Coronary artery (tissue), 2 donors: Measurements from ENCODE around the gene ANO9.

Source experiments
- DNase-seq: peaks from one replicate; pipeline ENCODE4 v3.0.0-alpha.2; 2017; ENCODE audit warnings: low spot score
- H3K27ac ChIP-seq, 2 donors: fragments of 200-600 bp; sonication (generic); one replicate each; pipeline ENCODE4 v1.5.1; 2016 to 2019
- H3K4me3 ChIP-seq: fragments of 200-600 bp; sonication (generic); 2 replicates; pipeline ENCODE4 v1.5.1; 2016; ENCODE audit warnings: mild to moderate bottlenecking, moderate library complexity
- CTCF ChIP-seq: fragments of 200-600 bp; sonication (generic); IDR thresholded peaks from one replicate; pipeline ENCODE4 v1.5.1; 2019; ENCODE audit warnings: antibody characterized with exemption

ANO9 gene

DNA sequence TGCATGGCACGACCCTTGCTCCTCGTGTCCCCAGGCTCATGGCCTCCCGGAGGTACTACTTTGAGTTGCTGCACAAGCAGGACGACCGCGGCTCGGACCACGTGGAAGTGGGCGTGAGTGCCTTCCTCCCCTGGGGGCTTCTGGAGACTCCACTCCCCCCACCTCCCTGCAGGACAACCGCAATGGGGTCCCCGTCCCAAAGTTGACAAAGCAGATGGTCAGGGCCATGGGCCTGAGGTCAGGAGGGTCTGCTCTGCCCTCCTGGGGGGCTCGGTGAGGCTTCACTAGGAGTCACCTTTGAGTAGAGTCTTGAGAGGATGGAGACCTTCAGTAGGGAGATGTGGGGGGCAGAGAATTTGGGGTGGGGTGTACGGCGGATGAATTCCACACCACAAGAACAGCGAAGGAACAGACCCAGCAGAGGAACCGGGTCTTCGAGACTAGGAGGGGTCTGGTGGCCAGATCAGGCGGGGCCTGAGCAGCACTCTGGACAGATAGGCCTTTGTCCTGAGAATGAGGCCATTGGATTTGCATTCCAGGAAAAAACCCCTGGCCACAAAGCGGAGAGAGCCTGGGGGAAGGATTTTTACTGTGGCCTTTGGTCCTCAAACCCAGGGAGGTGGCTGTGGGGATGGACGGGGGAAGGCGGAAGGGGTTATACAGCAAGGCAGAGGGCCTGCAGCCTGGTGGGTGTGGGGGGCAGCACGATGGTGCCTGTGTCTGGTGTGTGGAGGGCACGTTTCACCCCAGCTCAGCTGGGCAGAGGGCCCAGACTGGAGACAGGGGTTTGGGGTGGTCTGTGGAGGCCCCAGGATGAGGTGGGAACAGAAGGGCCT is 67.9 kb downstream of the ANO9 start:
- no peak for DNase-seq
- no peak for TF ChIP-seq CTCF
- no peak overlapping the region for H3K4me3 ChIP-seq
- H3K27ac ChIP-seq: peak overlapping the region in 1 of 2 donors; percentile 16

DNA sequence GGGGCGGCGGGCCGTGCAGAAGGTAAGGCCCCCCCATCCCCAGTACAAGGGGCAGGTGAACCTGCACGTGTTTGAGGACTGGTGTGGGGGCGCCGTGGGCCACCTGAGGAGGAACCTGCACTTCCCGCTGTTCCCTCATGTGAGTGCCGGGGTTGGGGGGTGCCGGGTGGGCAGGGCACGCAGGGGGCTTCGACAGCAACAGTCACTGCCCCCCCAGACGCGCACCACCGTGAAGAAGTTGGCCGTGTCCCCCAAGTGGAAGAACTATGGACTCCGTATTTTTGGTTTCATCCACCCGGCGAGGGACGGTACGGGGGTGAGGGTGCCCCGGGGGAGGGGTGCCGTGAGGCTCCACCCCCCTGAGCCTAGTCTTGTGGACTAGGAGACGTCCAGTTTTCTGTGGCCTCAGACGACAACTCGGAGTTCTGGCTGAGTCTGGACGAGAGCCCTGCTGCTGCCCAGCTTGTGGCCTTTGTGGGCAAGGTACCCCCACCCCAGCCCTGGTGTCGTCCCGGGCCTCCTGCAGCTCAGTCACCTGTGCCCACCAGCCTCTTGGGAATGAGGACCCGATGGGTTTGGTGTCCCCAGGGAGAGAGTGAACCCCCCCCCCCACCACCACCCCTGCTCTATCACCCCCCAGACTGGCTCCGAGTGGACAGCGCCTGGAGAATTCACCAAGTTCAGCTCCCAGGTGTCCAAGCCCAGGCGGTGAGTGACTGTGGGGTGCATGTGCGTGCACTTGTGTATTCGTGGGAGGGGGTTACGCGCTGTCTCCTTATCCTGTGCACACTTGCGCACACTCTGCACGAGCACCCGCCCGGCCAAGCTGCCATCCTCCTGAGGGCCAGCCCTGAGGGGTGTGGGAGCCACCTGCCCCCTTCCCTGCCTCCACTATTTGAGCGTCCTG is 68.7 kb downstream of the ANO9 start:
- Histone ChIP-seq H3K27ac (no peak overlapping the region), H3K4me3 (no peak overlapping the region)
- DNase-seq: no peak
- TF ChIP-seq CTCF: no peak

DNA sequence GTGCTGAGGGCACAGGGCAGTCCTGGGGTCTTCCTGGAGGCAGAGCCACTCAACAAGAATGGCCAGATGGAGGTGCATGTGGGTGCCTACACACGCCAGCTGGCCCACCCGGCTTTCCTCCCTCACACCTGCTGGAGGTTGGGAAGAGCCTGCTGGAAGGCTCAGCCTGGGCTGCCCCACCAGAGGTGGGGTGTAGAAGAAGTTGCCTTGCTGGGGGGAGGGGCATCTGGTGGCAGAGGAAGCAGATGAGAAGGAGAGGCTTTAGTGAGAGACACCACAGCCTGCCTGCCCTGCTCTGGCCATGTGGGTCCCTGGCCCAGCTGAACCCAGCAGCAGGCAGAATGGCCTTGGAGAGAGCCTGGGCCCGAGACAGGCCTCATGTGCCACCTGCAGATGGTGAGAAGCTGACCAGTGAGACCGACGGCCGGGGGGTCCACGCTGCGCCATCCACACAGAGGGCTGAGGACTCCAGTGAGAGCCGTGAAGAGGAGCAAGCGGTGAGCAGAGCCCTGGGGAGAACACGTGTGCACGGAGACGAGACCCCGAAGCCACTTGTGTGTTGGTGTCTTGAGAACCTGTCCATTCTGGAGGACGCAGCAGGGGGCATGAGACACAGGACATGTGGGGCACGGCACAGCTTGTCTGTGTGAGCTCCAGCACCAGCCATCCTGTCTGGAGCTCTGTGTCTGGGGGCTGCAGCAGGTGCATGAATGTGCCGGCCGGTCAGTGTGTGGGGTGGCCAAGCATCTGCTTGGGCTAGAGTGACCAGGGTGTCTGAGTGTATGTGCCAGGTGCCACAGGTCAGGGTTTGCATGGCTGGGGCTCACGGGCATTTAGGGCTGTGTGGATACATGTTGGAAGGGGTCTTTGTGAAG is 69.9 kb downstream of the ANO9 start:
- DNase-seq: no peak
- no peak for TF ChIP-seq CTCF
- no peak overlapping the region for H3K27ac ChIP-seq
- H3K4me3 ChIP-seq: no peak overlapping the region

DNA sequence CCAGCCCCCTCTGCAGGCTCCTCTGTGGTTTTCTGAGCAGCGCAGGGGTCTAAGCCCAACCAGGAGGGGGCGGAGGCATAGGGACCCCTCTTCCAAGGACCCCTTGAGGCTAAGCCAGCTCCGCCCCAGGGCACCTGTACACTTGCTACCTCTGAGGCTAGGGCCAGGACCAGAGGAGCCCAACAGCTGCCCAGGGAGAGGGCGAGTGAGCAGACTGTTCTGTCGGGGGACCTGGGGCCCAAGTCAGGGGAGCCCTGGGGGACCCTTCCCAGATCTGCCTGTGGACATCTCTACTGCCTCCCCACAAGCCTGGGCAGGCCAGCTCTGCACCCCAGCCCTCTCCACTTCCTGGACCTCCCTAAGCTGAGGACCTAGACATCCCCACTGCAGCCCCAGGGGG is 70.8 kb downstream of the ANO9 start:
- TF ChIP-seq CTCF: no peak
- H3K4me3 ChIP-seq: no peak overlapping the region
- DNase-seq: no peak
- H3K27ac ChIP-seq: no peak overlapping the region

DNA sequence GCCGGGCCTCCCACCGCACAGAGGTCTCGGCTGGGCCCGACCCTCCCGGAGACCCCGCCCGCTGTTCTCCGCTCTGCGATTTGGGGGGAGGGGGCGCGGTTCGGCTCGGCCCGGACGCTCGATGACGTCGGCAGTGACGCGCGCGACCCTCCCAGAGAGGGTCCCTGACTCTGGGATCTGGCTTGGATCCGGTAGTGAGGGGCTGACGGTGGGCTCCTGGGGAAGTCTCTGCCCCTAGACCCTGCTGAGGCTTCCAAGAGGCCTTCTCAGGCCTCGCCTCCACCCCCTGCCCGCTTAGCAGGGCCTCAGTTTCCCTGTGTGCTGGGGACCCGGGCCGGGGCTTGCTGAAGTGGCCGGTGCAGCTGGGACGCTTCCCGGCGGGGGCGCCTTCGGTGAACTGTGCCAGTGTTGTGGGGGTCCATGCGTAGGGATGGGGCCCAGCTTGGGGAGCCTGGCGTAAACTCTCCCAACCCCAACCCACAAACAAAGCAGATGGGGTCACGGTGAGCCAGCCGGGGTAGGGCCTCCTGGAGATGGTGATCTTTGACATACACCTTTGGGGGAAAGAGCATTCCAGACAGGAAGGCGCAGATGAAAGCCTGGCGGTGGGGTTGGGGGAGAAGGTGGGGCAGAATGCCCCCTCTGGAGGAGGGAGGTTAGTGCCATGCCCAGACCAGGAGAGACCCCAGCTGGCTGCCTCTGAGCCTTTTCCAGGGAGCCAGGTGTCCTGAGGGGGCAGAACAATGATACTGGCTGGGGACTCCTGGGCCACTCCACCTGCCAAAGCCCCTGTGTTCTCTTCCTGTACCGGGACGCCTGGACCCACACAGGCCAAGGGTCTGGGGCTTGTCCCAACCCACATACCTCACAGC is 71.5 kb downstream of the ANO9 start:
- no peak overlapping the region for H3K4me3 ChIP-seq
- no peak overlapping the region for H3K27ac ChIP-seq
- no peak for TF ChIP-seq CTCF
- no peak for DNase-seq
